GM21786 (cell line): ENCODE measurements around the gene AP5B1.

Experiments used
- ATAC-seq: cut with Tn5 transposase; IDR thresholded peaks from one replicate; pipeline ENCODE4 v1.9.1; 2021; ENCODE audit not compliant: unreplicated experiment

Gene AP5B1

DNA sequence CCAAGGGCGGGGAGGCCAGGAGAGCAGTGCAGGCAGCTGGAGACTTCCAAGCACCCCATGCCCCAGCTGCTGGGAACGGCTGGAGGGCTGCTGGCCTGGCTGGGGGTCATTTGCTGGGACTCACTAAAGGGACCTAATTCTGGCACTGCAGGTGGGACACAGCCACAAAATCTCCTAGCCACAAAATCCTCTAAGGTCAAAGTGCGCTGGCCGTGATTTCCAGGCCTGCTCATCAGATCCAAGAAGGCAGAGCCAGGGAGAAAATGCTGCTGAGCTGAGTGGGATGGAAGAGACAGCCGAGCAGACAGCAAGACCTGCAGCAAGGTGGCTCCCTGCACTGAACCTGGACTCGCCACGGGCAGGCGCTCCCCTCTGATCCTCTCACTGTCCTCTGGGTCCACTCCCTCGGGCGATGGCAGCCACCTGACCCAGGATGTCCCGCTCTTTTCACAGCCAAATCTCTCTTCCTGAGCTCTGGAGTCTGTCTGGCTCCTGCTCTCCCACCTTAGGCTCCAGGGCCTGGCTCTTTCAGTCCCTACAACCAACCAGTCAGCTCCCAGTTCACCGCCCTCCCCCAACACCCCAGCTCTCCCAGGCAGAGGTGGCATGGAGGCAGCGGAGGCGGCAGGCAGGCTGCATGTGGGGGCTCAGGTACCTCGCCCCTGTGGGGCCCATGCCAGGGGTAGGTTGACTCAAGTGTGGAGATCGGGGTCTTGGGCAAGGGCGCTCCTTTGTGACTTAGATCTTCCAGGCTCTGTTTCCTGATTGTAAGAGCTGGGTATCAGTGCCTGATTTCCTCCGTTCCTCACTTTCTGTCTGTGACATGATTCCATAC is 20.6 kb upstream of the AP5B1 start:
- ATAC-seq: no peak

GRCh38 chr11:65798882-65799281 is 18.1 kb upstream of the AP5B1 start:
- no peak for ATAC-seq

- no peak for ATAC-seq
These were observed 16.9 kb upstream of the AP5B1 start for GRCh38 chr11:65797711-65798110.

DNA sequence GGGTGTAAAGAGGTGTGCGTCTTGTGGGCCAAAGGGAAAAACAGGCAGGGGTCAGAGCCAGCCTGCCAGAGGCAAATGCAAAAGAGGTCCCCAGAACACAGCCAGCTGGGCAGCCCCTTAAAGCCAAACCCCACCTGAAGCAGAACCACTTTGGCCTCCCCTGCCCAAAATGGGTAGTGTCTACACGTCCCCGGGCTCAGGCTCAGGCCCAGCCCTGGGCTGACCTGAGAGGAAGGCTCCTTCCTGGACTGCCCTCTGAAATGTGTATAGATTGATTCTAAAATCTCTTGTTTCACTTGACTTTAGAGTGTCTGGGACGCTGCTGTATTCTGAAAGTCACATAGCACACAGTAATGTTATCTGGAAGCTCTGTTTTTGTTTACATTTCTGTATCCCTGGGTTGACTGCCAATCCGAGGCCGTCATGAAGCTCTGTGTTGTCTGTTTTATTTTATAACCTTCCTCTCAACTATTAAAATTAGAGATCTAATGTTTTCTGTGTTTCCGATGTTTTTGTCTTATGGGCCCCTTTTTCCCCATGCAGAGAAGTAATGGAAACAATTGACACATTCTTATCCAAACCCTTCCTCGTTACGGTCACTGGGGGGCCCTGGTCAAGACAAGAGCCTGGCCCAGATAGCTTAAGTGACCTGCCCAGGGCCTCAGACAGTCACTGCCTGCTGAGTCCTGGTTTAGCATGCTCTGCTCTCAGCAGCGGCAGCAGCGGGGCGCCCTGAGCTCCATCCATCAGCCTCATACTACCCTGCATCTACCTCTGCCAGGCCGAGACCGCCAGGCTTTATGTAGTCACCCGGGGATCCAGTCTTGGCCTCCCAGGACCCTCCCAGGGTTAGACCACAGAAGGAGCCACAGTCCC is 16.2 kb upstream of the AP5B1 start:
- ATAC-seq: no peak

DNA sequence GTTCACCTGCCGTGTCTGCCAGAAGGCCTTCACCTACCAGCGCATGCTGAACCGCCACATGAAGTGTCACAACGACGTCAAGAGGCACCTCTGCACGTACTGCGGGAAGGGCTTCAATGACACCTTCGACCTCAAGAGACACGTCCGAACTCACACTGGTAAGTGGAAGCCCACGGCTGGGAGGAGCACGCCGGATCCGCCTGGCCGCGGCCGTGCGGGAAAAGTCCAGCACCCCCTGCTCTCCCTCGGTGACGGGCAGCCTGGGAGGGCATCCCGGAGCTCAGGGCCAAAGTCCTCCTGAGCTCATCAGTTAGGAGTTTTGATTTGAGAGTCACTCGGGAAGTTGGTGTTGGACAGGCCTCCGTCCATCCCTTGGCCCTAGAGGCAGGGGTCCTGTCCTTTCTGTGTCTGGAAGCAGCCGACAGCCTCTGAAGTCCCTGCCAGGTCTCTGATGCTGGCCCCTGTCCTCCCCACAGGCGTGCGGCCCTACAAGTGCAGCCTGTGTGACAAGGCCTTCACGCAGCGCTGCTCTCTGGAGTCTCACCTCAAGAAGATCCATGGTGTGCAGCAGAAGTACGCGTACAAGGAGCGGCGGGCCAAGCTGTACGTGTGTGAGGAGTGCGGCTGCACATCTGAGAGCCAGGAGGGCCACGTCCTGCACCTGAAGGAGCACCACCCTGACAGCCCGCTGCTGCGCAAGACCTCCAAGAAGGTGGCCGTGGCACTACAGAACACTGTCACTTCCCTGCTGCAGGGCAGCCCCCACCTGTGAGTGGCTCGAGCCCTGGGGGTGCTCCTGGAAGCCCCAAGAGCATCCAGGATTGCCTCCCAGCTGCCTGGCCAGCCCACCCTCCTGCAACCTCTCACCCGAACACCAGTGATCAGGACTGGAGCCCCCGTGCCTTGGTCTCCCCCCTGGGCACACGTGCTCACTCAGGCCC is 14.1 kb upstream of the AP5B1 start:
- no peak for ATAC-seq

DNA sequence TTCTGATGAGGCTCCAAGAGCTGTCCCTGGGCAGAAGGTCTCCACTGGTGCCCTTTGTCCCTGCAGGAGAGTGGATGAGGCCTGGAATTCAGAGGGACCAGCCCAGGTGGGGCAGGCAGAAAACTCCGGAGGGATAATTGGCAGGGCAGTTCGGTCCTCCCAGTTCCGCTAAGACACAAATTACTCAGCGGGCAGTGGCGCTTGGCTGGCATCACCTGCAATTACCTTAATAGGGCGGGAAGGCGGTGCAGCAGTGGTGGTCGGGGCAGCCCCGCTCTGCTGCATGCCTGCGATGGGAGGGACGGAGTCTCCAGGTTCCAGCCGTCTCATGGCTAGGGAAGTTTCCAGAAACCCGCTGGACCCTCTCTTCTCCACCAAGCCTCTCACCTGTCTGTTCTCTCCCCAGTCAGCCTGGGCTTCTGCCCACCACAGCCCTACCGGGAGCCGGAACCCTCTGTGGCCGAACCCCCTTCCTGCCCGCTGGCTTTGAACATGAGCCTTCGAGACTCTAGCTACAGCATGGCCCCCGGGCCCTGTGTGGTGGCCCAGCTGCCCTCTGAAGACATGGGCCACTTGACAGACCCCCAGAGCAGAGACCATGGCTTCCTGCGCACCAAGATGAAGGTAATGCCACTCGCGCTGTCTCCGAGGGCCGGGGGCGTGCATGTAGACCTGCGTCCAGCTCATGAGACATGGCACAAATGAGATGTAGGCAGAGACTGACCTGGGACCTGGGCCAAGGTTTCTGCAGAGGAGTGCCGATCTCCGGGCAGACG is 13.0 kb upstream of the AP5B1 start:
- no peak for ATAC-seq

- ATAC-seq: no peak
These were observed 12.4 kb upstream of the AP5B1 start for GRCh38 chr11:65793144-65793581.

GRCh38 chr11:65792456-65792855 is 11.7 kb upstream of the AP5B1 start:
- ATAC-seq: no peak

DNA sequence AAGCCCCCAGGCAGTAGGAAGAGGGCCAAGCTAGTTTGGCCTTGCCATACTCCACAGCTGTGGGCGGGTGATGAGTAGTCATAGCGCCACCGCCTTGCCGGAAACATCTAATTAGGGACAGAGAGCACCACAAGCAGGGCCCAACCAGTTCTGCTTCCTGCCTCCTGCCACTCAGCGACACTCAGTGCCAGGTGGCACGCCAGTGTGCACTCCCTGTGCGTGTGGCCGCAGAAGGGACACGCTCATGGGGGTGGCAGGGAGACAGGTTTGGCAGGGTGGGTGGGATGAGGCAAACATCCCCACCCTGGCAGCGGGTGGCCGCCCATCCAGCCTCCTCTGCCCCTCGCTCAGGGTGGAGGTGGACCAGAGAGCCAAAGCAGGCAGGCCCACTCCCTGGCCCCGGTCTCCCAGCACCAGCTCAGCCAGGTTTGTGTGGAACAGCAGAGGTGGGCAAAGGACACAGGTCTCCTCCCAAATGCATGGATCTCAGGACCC is 11.0 kb upstream of the AP5B1 start:
- ATAC-seq: peak; percentile 90

GRCh38 chr11:65790902-65791650 is 10.3 kb upstream of the AP5B1 start:
- ATAC-seq: no peak

GRCh38 chr11:65790104-65790901 is 9.5 kb upstream of the AP5B1 start:
- no peak for ATAC-seq

DNA sequence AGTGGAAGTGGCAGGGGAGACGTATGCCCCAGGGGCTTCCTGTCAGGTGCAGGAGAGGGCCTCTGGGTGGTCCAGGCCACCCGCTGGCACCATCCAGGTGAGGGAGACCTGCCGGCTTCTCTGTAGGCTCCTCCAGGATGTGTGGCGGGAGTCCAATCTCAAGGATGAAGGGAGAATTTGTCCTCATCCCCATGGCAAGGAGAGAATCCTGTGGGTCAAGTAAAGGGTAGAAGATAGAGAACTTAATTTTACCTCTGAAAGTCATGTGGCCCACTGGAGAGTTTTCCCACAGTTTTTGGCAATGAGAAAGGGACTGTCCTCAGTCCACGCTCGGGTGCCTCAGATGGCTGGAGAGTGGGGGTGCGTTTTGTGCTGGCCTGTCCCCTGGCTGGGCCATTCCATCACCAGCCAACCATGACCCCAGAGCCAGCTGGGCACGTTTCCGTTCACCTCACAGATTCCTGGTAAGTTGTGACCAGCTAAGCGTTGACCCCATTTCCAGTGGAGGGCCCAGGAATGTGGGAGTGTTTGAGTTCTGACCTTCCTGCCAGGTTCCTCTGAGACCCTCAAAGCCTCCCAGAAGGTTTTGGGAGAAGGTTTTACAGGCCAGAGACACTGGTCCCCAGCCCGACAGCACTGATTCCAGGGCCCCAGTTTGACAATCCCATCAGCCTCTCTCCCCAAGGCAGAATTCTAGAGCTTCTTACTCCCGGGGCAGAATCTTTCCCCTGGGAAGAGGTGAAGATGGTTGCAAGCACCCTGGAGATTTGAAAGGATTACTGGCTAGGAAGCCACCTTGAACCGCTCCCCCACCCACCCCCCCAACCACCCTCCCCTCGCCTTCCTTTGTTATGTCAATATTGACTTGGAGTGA is 8.7 kb upstream of the AP5B1 start:
- no peak for ATAC-seq

DNA sequence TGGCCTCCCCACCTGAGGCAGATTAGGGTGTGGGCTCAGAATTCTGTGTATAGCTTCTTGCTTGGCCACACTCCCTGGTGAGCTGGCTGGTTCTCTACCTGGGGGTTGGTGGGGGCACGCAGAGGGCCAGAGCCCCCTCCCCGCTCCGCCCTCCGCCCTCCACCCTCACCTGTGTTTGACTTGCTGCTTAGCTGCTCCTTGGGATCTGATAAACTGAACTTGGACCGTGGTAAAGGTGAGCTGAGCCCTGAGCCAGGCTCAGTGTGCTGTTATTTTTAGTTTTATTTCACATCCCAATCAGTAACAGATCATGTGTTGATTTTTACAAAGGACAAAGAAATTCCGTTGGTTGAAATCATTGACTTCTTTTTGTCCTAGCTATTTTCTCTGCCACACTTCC is 8.0 kb upstream of the AP5B1 start:
- ATAC-seq: no peak

GRCh38 chr11:65787649-65788622 is 7.2 kb upstream of the AP5B1 start:
- no peak for ATAC-seq

DNA sequence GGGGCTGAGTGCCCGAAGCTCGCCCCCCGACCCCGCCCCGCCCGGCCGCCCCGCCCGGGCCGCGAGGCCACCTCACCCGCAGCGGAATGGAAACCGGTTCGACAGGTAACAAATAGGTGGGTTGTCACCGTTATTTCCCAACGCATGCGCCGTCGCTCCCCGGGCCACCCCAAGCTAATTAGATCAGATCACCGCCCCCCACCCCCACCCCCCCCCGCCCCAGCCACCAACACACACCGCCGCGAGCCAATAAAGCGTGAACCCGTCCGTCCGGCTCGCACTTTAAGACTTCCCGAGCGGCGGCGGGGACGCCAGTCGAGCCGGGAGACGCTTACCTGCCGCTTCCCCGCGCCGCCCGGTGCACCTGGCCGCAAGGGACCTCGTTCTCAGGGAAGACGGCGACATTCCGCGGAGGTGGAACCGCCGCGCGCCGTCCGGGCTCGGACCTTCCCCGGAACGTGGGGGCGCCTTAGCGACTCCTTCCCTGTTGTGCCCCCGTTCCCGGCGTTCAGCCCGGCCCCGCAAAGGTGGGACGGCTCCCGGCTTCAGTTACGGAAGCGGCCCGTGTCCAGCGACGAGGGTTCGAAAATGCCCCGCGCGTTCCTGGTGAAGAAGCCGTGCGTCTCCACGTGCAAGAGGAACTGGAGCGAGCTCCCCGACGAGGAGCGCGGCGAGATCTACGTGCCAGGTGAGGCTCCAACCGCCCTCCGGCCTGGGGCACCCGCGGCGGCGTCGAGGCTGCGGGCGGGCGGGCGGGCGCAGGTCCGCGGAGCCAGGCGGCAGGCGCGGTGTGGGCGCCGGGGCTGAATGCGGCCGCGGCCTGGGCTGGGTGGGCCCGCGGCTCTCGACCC is 6.2 kb upstream of the AP5B1 start, which contains the start of gene OVOL1:
TSS of gene OVOL1 (plus strand) at position 278 of the 851 bp plus-strand sequence. CDS start at position 589, 311 bp downstream.
- ATAC-seq: no peak
